Gastroesophageal sphincter (tissue), 4 donors: ENCODE results near the gene TCF4. TPM values are rescaled to one million over a fixed set of nuclear protein-coding genes. Genes with fewer than 3 reads are reported as not detected.

Experiments
- ATAC-seq: fragments of 150-250 bp; one replicate; pipeline ENCODE4 v1.9.1; 2016; ENCODE audit warnings: mild to moderate bottlenecking, moderate library complexity
- H3K27ac ChIP-seq, 4 donors: fragments of 200-600 bp; sonication (generic) in 3 of 4; 1 replicate in 3 of 4; 2 replicates in 1 of 4; pipeline ENCODE4 v1.5.1; 2016 to 2019
- H3K27me3 ChIP-seq: fragments of 200-600 bp; sonication (generic); one replicate; pipeline ENCODE4 v1.5.1; 2019
- H3K36me3 ChIP-seq, 2 donors: fragments of 200-600 bp; sonication (generic); one replicate each; pipeline ENCODE4 v1.5.1; 2019; ENCODE audit warnings: control low read depth in 1 of 2
- H3K4me1 ChIP-seq, 3 donors: fragments of 200-600 bp; sonication (generic); 1 replicate in 2 of 3; 2 replicates in 1 of 3; pipeline ENCODE4 v1.5.1; 2016 to 2019; ENCODE audit warnings: control low read depth in 2 of 3
- H3K4me3 ChIP-seq, 2 donors: fragments of 200-600 bp; sonication (generic); one replicate each; pipeline ENCODE4 v1.5.1; 2019; ENCODE audit warnings: mild to moderate bottlenecking in 1 of 2, moderate library complexity in 1 of 2
- H3K9me3 ChIP-seq, 3 donors: fragments of 200-600 bp; sonication (generic); one replicate each; pipeline ENCODE4 v1.5.1; 2017 to 2019; ENCODE audit warnings: control low read depth in 2 of 3
- EP300 ChIP-seq: sonication (generic); formaldehyde crosslinking; IDR thresholded peaks from one replicate; pipeline ENCODE4 v1.6.1; 2017; ENCODE audit warnings: antibody characterized with exemption, mild to moderate bottlenecking
- POLR2A ChIP-seq, 2 donors: fragments of 450-650 bp; IDR thresholded peaks; one replicate each; pipeline ENCODE4 v1.6.1; 2017; ENCODE audit warnings: antibody characterized with exemption in 2 of 2, mild to moderate bottlenecking in 2 of 2, moderate library complexity in 1 of 2
- POLR2AphosphoS5 ChIP-seq: sonication (generic); formaldehyde crosslinking; IDR thresholded peaks from one replicate; pipeline ENCODE4 v1.6.1; 2017; ENCODE audit warnings: antibody characterized with exemption
- WGBS, 2 donors: methylation state at CpG; one replicate each; pipeline ENCODE4 v1.1.5; 2018; ENCODE audit warnings: low coverage in 1 of 2; 5-methylcytosine and 5-hydroxymethylcytosine counted together
- total RNA-seq, 4 donors: library from RNA; depleted of rRNA; stranded (reverse); fragments of >200 nt; gene quantifications; one replicate each; pipeline ENCODE4 v1.1.0, GENCODE V29; 2016
- TF ChIP-seq, protein P1 (sequence below), 4 experiments: fragments of 200-600 bp in 2 of 4; fragments of 450-650 bp in 2 of 4; sonication (generic) in 1 of 4; IDR thresholded peaks; one replicate each; pipeline ENCODE4 v1.5.1; 2017 to 2019; ENCODE audit warnings: antibody characterized with exemption in 4 of 4, mild to moderate bottlenecking in 2 of 4, moderate library complexity in 2 of 4

TCF4 gene
- total RNA-seq, 4 donors from 2014 or later, result 64.1 to 87.6 (median 76.2) TPM

DNA sequence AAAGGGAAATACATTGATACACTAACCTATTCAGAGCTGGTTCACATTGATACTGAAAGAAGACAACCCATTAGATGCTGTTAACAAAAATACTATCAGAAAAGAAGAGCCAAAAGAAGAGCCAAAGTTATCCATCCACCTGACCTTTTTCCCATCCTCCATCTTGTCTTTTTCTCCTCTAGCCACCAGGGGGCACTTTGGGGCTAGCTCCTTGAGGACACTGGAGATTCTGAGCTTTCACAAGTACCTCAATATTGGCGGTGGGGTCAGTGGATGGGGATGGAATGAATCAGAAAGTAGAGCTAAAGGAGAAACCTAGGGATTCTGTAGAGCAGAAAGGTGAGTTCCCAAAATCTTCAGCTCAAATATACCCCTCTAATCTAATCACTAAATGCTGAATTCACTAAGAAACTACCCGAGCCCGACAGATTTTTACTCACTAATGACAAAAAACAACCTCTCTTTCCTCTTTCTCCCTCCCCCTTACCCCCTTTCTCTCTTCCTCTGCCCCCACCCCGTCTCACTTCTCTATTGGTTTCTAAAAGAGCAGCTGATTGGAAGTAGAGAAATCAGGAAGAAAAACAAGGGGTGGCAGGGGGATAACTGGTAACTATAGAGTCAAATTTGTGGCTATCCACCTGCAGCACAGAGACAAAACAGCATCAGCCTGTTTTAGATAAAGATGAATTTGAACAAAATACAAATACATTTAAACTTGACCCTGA lies 203.3 kb downstream of the TCF4 start:
- H3K9me3 ChIP-seq, result peaks cover 0 to 13% (median 0%) of the 10 kb centered on the region in 3 donors
- no peak for ATAC-seq
- peaks cover 0 to 3% of the 10 kb centered on the region in 2 donors for H3K36me3 ChIP-seq
- 62 to 80% methylated on average over 1 to 4 of the region's 4 CpGs for WGBS, 2 donors
- H3K4me1 ChIP-seq, result peaks cover 0 to 9% (median 0%) of the 10 kb centered on the region in 3 donors
- no peak overlapping the region for H3K4me3 ChIP-seq
- H3K27ac ChIP-seq, result no peak overlapping the region
- TF ChIP-seq POLR2A (IDR thresholded peaks at IDR 0.05) (no peak), POLR2AphosphoS5 (no peak)
- TF ChIP-seq, protein P1, sequence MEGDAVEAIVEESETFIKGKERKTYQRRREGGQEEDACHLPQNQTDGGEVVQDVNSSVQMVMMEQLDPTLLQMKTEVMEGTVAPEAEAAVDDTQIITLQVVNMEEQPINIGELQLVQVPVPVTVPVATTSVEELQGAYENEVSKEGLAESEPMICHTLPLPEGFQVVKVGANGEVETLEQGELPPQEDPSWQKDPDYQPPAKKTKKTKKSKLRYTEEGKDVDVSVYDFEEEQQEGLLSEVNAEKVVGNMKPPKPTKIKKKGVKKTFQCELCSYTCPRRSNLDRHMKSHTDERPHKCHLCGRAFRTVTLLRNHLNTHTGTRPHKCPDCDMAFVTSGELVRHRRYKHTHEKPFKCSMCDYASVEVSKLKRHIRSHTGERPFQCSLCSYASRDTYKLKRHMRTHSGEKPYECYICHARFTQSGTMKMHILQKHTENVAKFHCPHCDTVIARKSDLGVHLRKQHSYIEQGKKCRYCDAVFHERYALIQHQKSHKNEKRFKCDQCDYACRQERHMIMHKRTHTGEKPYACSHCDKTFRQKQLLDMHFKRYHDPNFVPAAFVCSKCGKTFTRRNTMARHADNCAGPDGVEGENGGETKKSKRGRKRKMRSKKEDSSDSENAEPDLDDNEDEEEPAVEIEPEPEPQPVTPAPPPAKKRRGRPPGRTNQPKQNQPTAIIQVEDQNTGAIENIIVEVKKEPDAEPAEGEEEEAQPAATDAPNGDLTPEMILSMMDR (IDR thresholded peaks at IDR 0.05), result peak in 3 of 4 experiments; percentile 16 to 48 (median 22)
- no peaks in the 10 kb centered on the region for H3K27me3 ChIP-seq

GRCh38 chr18:55384115-55384514 lies 203.9 kb downstream of the TCF4 start:
- no peak for ATAC-seq

GRCh38 chr18:55382277-55382805 lies 205.7 kb downstream of the TCF4 start:
- Histone ChIP-seq H3K27me3 (no peaks in the 10 kb centered on the region), H3K4me1 (peaks cover 0 to 8% (median 0%) of the 10 kb centered on the region in 3 donors), H3K27ac (no peak overlapping the region), H3K36me3 (no peaks in the 10 kb centered on the region), H3K4me3 (no peak overlapping the region), H3K9me3 (peaks cover 0 to 13% (median 0%) of the 10 kb centered on the region in 3 donors)
- ATAC-seq, result no peak
- TF ChIP-seq EP300 (no peak), POLR2A (IDR thresholded peaks at IDR 0.05) (no peak), POLR2AphosphoS5 (no peak)
- TF ChIP-seq, protein P1 (IDR thresholded peaks at IDR 0.05), result no peak
- WGBS, 2 donors, result 88 to 89% methylated on average over 2 of the region's 2 CpGs

More at GRCh38 chr18:55384115-55384514, 203.9 kb downstream of the TCF4 start:
- Histone ChIP-seq H3K4me1 (peaks cover 0 to 9% (median 0%) of the 10 kb centered on the region in 3 donors), H3K27me3 (no peaks in the 10 kb centered on the region), H3K4me3 (no peak overlapping the region), H3K27ac (no peak overlapping the region), H3K9me3 (peaks cover 0 to 13% (median 0%) of the 10 kb centered on the region in 3 donors), H3K36me3 (no peaks in the 10 kb centered on the region)
- TF ChIP-seq POLR2A (IDR thresholded peaks at IDR 0.05) (no peak), EP300 (no peak), POLR2AphosphoS5 (no peak)
- TF ChIP-seq, protein P1 (IDR thresholded peaks at IDR 0.05), result no peak
- 100% methylated on average over 2 to 4 of the region's 4 CpGs for WGBS, 2 donors

- TF ChIP-seq POLR2AphosphoS5 (no peak), EP300 (no peak), POLR2A (IDR thresholded peaks at IDR 0.05) (no peak)
- TF ChIP-seq, protein P1 (IDR thresholded peaks at IDR 0.05), result no peak
- Histone ChIP-seq H3K9me3 (peaks cover 0 to 13% (median 0%) of the 10 kb centered on the region in 3 donors), H3K27me3 (no peaks in the 10 kb centered on the region), H3K27ac (no peak overlapping the region), H3K4me3 (no peak overlapping the region), H3K36me3 (no peaks in the 10 kb centered on the region), H3K4me1 (no peaks in the 10 kb centered on the region)
- ATAC-seq, result no peak
Measured at GRCh38 chr18:55381277-55381676, 206.7 kb downstream of the TCF4 start.

- Histone ChIP-seq H3K4me1 (no peaks in the 10 kb centered on the region), H3K27ac (no peak overlapping the region), H3K9me3 (peaks cover 0 to 13% (median 0%) of the 10 kb centered on the region in 3 donors), H3K27me3 (no peaks in the 10 kb centered on the region), H3K4me3 (no peak overlapping the region), H3K36me3 (no peaks in the 10 kb centered on the region)
- no peak for ATAC-seq
- TF ChIP-seq POLR2A (IDR thresholded peaks at IDR 0.05) (no peak), EP300 (no peak), POLR2AphosphoS5 (no peak)
- TF ChIP-seq, protein P1 (IDR thresholded peaks at IDR 0.05), result no peak
- WGBS, 2 donors, result 90 to 95% methylated on average over 3 to 7 of the region's 7 CpGs
Measured at GRCh38 chr18:55380589-55380988, 207.4 kb downstream of the TCF4 start.
